Measurements from ENCODE around the gene CRYGN.
A peak's percentile ranks its signal among the peaks of the same experiment; 100 is the strongest.

CRYGN gene

GRCh38 chr7:151438864-151439601, 908 bp downstream of the CRYGN start:
- DNase-seq (ENCODE audit: low read depth) = no peak

DNA sequence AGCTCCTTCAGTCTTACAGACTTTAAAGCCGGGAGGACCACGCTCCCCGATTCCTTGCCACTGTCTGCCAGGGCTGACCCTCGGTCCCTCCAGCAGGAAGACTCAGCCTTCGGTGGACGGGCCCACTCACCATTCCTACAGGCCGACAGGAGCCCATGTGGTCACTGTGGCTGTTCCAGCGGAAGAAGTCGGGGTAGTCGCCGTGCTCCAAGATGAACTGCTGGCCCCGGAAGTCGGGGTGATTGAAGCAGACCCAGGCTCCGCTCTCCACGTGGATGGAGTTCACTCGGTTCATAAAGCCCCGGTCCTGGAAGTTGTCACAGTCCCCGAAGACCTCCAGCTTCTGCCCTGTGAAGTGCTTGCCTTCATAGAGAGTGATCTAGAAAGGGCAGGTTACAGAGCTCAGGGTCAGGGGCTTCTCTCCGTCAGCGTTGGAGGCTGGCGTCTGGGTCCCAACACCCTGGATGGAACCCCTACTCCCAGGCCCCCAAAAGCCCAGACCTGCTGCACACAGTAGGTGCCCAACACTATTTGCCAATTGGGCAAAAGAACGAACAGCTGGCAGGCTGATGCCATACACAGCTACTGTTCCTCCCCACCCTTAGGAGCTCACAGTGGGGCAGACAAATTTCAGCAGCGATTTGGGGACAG, 1.9 kb downstream of the CRYGN start:
- DNase-seq (ENCODE audit: low read depth) = no peak

DNA sequence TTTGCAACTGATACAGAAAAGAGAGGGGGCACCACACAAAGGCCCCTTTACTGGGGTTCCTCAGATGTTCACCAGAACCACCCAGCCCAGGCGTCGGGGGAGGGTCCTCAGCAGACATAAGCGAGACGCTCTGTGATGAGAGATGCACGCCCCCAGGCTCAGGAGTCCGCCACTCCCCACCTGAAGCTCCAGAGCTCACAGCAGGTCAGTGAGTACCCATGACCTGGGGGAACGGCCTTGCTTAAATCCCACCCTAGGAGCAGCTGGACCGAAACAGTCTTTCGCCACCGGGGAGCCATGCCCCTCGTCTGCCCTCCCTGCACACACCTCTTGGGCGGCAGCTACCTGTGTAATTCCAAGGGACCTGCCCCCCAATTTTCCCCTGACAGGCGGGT, 2.8 kb downstream of the CRYGN start:
- DNase-seq (ENCODE audit: low read depth) = no peak

GRCh38 chr7:151436446-151437158, 3.3 kb downstream of the CRYGN start:
- no peak for DNase-seq (ENCODE audit: low read depth)

DNA sequence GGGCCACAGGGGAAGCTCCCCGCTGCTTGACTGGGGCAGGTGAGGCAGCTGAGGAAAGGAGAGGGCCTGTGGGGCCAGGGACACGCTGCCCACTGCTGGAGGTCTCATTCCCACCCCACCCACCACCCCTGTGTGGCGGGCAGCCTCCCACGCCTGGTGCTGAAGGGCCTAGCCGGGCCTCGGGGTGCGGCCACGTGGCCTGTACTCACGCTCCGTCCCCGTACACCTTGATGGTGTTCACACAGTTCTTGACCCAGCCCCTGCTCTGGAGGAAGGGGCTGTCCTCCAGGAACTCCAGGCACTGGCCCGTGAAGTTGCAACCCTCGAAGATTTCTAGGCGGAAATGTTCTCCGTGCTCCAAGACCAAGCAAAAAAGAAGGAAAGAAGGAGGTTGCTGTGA, 4.0 kb downstream of the CRYGN start:
- no peak for DNase-seq (ENCODE audit: low read depth)

- no peak for DNase-seq (ENCODE audit: low read depth)
These were observed 4.6 kb downstream of the CRYGN start for GRCh38 chr7:151435103-151435916.

DNA sequence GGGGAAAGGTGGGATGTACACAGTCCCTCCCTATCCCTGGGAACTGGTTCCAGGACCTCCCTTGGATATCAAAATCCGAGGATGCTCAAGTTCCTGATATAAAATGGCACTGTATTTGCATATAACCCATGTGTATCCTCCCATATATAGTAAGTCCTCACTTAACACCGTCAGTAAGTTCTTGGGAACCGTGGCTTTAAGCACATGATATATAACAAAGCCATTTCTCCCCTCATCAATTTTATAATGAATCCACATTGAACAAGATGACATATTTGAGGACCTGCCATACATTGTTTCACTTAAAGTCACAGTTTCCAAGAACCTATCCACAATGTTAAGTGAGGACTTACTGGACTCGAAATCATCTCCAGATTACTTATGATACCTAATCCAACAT, 5.4 kb downstream of the CRYGN start:
- DNase-seq (ENCODE audit: low read depth) = no peak

GRCh38 chr7:151433721-151434400, 6.1 kb downstream of the CRYGN start:
- DNase-seq (ENCODE audit: low read depth) = no peak

DNA sequence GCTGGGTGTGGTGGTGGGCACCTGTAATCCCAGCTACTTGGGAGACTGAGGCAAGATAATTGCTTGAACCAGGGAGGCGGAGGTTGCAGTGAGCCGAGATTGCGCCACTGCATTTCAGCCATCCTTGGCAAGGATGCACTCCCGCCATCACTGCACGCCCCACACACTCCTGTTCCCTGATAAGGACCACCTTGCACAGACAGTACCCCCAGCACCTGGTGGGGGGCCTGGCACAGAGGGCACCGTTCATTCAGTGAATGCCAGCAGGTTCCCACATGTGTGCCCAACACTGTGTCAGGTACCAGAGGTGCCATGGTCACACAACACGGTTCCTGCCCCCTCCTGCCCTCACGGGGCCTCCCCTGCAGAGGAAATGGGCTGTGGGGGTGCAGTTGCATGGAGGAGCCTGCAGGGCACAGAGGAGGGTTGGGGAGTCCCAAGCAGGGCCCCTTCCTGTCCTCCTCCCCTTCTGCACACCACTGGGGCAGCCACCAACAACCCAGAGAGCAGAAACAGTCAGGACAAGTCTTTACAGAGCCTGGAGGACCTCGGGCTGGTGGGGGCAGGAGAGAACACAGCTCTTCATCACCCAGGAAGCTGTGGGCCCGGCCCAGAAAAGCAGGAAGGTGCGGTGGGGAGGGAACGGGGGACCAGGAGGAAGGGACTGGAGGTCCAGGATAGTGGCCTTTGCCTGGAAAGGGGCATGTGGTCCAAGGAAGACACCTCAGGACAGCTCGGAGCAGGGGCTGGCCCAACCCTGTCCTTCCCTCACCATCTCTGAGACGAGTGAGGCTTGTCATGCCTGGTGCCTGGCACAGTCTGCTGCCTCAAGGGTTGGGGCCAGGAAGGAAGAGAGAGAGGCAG, 7.1 kb downstream of the CRYGN start:
- DNase-seq (ENCODE audit: low read depth) = peak; percentile 27

GRCh38 chr7:151431768-151432311, 8.1 kb downstream of the CRYGN start:
- DNase-seq (ENCODE audit: low read depth) = no peak

DNA sequence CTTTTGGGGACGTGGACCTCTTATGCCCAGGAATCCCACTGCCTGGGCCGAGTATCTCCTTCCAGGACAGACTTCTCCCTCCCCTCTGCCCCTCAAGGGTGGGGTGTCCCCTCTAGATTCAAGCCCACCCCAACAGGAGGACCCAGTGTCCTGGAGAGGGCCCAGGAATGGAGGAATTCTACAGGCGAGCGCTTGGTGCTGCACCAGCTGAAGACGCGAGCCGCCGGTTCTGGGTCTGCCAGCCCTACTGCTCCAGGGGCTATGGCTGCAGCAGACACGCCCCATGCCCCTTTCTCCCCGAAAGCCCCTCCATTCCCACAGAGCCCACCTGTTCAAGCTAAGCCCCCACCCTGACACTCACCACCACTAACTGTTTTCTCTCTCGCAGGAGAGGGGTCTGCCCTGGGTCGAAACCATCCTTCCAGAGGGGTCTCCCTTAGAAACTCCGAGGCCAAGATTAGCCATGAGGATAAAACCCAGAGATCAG, 8.6 kb downstream of the CRYGN start:
- no peak for DNase-seq (ENCODE audit: low read depth)

- no peak for DNase-seq (ENCODE audit: low read depth)
These were observed 9.3 kb downstream of the CRYGN start for GRCh38 chr7:151430391-151431205.

DNA sequence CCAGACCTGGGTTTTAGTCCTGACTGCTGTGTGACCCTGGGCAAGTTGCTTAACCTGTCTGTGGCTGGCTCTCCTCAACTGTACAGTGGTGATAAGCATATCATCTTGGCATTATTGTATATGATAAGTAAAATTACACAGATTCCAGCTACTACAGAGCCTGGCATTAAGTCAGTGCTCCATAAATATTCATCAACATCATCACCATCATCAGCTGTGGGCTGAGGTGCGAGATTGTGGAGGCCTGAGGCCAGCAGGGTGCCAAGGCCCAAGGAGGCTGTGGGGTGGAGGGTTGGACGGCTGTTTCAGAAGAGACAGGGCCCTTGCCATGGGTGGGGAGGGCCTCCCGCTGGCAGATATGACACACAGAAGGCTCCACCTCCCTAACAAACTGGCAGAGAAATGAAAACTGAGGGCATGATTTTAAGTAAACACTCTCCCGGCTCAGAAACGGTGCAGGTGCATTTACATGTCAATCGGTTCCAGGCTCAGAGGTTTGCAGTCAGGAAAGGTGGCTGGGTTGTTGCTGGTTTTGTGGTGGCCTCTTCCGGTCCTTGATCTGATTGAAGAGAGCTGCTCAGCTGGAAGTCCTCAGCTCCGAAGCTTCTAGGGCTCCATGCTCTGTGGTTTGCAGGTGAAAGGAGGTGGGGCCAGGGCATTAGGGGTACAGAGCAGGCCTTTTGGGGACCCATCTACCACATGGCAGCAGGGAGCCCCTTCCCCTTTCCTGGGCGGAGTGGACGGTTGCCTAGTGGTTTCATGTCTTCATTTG, 10.2 kb downstream of the CRYGN start:
- peak; percentile 60 for DNase-seq (ENCODE audit: low read depth)

- no peak for DNase-seq (ENCODE audit: low read depth)
These were observed 10.7 kb downstream of the CRYGN start for GRCh38 chr7:151429237-151429559.

GRCh38 chr7:151428378-151429236, 11.3 kb downstream of the CRYGN start:
- no peak for DNase-seq (ENCODE audit: low read depth)

GRCh38 chr7:151427705-151428377, 12.1 kb downstream of the CRYGN start:
- DNase-seq (ENCODE audit: low read depth) = no peak

Measured in T-helper 22 cell (primary cell).